Suprapubic skin (tissue), 4 donors: ENCODE data around the gene ARL2. TPM values are rescaled to one million over a fixed set of nuclear protein-coding genes. Genes with fewer than 3 reads are reported as not detected.
"Not testable (repeated sequence)": the region's sequence is repeated elsewhere in the genome, so short reads cannot be mapped to it uniquely, and the experiment has no call there.

Experiments used
- DNase-seq, 2 donors: peaks; one replicate each; pipeline ENCODE4 v3.0.0-alpha.2; 2019; ENCODE audit warnings: low spot score in 2 of 2
- H3K27ac ChIP-seq: fragments of 200-600 bp; sonication (generic); one replicate; pipeline ENCODE4 v1.5.1; 2019
- H3K27me3 ChIP-seq: fragments of 200-600 bp; sonication (generic); one replicate; pipeline ENCODE4 v1.5.1; 2019
- H3K36me3 ChIP-seq: fragments of 200-600 bp; sonication (generic); one replicate; pipeline ENCODE4 v1.5.1; 2019
- H3K4me1 ChIP-seq: fragments of 200-600 bp; sonication (generic); one replicate; pipeline ENCODE4 v1.5.1; 2019
- H3K4me3 ChIP-seq: fragments of 200-600 bp; sonication (generic); one replicate; pipeline ENCODE4 v1.5.1; 2019; ENCODE audit warnings: mild to moderate bottlenecking
- H3K9me3 ChIP-seq: fragments of 200-600 bp; sonication (generic); one replicate; pipeline ENCODE4 v1.5.1; 2019
- CTCF ChIP-seq, 2 donors: fragments of 200-600 bp in 1 of 2; fragments of 450-650 bp in 1 of 2; sonication (generic) in 1 of 2; IDR thresholded peaks; one replicate each; pipeline ENCODE4 v1.5.1; 2016 to 2019; ENCODE audit warnings: antibody characterized with exemption in 2 of 2, mild to moderate bottlenecking in 1 of 2, moderate library complexity in 1 of 2
- EP300 ChIP-seq: sonication (generic); formaldehyde crosslinking; IDR thresholded peaks from one replicate; pipeline ENCODE4 v1.6.1; 2017; ENCODE audit warnings: antibody characterized with exemption
- POLR2A ChIP-seq, 2 donors: fragments of 450-650 bp; IDR thresholded peaks; one replicate each; pipeline ENCODE4 v1.6.1; 2017; ENCODE audit warnings: antibody characterized with exemption in 2 of 2, mild to moderate bottlenecking in 2 of 2, moderate library complexity in 2 of 2
- POLR2AphosphoS5 ChIP-seq, 3 donors: sonication (generic); formaldehyde crosslinking; IDR thresholded peaks; one replicate each; pipeline ENCODE4 v1.6.1; 2017; ENCODE audit warnings: antibody characterized with exemption in 3 of 3
- WGBS: methylation state at CpG from one replicate; pipeline ENCODE4 v1.1.5; 2018; 5-methylcytosine and 5-hydroxymethylcytosine counted together
- total RNA-seq, 4 donors: library from RNA; depleted of rRNA; stranded (reverse); fragments of >200 nt; gene quantifications; one replicate each; pipeline ENCODE4 v1.1.0, GENCODE V29; 2016

ARL2 gene
- total RNA-seq, 4 donors from 2014 or later: 67.8 to 91.3 (median 87.8) TPM

- H3K4me3 ChIP-seq: no peak overlapping the region
- no peak for DNase-seq
- WGBS: 80% methylated on average over 5 of the region's 5 CpGs
Measured at GRCh38 chr11:64974124-64974523, 39.8 kb upstream of the ARL2 start.

GRCh38 chr11:64976651-64977050 is 37.3 kb upstream of the ARL2 start:
- peaks cover 9% of the 10 kb centered on the region for H3K4me1 ChIP-seq
- no peak for DNase-seq
- no peaks in the 10 kb centered on the region for H3K36me3 ChIP-seq
- 83% methylated on average over 2 of the region's 2 CpGs for WGBS
- H3K27me3 ChIP-seq: no peaks in the 10 kb centered on the region
- H3K27ac ChIP-seq: no peak overlapping the region
- TF ChIP-seq POLR2AphosphoS5 (IDR thresholded peaks at IDR 0.05) (no peak), CTCF (IDR thresholded peaks at IDR 0.05) (no peak), POLR2A (IDR thresholded peaks at IDR 0.05) (no peak), EP300 (no peak)
- no peak overlapping the region for H3K4me3 ChIP-seq
- no peaks in the 10 kb centered on the region for H3K9me3 ChIP-seq

More at GRCh38 chr11:64974124-64974523, 39.8 kb upstream of the ARL2 start:
- Histone ChIP-seq H3K36me3 (no peaks in the 10 kb centered on the region), H3K27me3 (no peaks in the 10 kb centered on the region), H3K27ac (no peak overlapping the region), H3K9me3 (no peaks in the 10 kb centered on the region), H3K4me1 (peaks cover 17% of the 10 kb centered on the region)
- TF ChIP-seq POLR2AphosphoS5 (IDR thresholded peaks at IDR 0.05) (no peak), POLR2A (IDR thresholded peaks at IDR 0.05) (no peak), CTCF (IDR thresholded peaks at IDR 0.05) (no peak), EP300 (no peak)

- WGBS: 82% methylated on average over 5 of the region's 5 CpGs
- H3K27ac ChIP-seq, DNase-seq, H3K9me3 ChIP-seq, H3K27me3 ChIP-seq, H3K4me1 ChIP-seq, H3K4me3 ChIP-seq, H3K36me3 ChIP-seq: not testable (repeated sequence)
Measured at GRCh38 chr11:64983339-64983738, 30.6 kb upstream of the ARL2 start.

GRCh38 chr11:64987998-64988854 is 25.7 kb upstream of the ARL2 start:
- H3K27ac ChIP-seq: no peak overlapping the region

GRCh38 chr11:64989416-64989815 is 24.5 kb upstream of the ARL2 start:
- TF ChIP-seq POLR2AphosphoS5 (IDR thresholded peaks at IDR 0.05): no peak
- TF ChIP-seq CTCF (IDR thresholded peaks at IDR 0.05): no peak
- no peak for TF ChIP-seq EP300
- TF ChIP-seq POLR2A (IDR thresholded peaks at IDR 0.05): no peak
- H3K4me3 ChIP-seq: no peak overlapping the region
- 72% methylated on average over 4 of the region's 13 CpGs for WGBS
- H3K27me3 ChIP-seq: no peaks in the 10 kb centered on the region
- no peak overlapping the region for H3K27ac ChIP-seq
- no peak for DNase-seq
- H3K9me3 ChIP-seq: no peaks in the 10 kb centered on the region
- no peaks in the 10 kb centered on the region for H3K36me3 ChIP-seq
- H3K4me1 ChIP-seq: peaks cover 11% of the 10 kb centered on the region

More at GRCh38 chr11:64987998-64988854, 25.7 kb upstream of the ARL2 start:
- no peaks in the 10 kb centered on the region for H3K9me3 ChIP-seq
- H3K27me3 ChIP-seq: no peaks in the 10 kb centered on the region
- H3K4me3 ChIP-seq: no peak overlapping the region
- TF ChIP-seq POLR2A (IDR thresholded peaks at IDR 0.05): no peak
- no peak for TF ChIP-seq EP300
- no peak for TF ChIP-seq CTCF (IDR thresholded peaks at IDR 0.05)
- TF ChIP-seq POLR2AphosphoS5 (IDR thresholded peaks at IDR 0.05): no peak
- no peaks in the 10 kb centered on the region for H3K36me3 ChIP-seq
- WGBS: 93% methylated on average over 6 of the region's 6 CpGs
- peaks cover 11% of the 10 kb centered on the region for H3K4me1 ChIP-seq
- no peak for DNase-seq
